GM12878 (cell line): ENCODE data around the gene CRMP1. TPM values are rescaled to one million over a fixed set of nuclear protein-coding genes. Genes with fewer than 3 reads are reported as not detected.

Experiments
- BRCA1 ChIP-seq: IDR thresholded peaks from 2 replicates; pipeline ENCODE4 v1.6.1; 2011; ENCODE audit warnings: low read depth, low read length, improper control_type of control experiment
- polyA plus RNA-seq, 11 experiments: library from polyadenylated mRNA; depleted of rRNA in 4 of 11; unstranded in 6 of 11; stranded (reverse) in 5 of 11; fragments of >200 nt; fragmentation: Nextera tagmentation in 4 of 11; fragmentation: Illumina TruSeq in 1 of 11; extraction: Ambion mirVana in 4 of 11; extraction: Trizol in 1 of 11; gene quantifications; 1 replicate in 1 of 11; 2 replicates in 10 of 11; pipeline versions ENCODE4 v1.2.1 to v1.2.3, GENCODE V29; 2011 to 2016; ENCODE audit warnings: inconsistent platforms in 2 of 11, missing spikeins in 2 of 11, low read depth in 1 of 11
- total RNA-seq, 4 experiments: library from RNA; depleted of rRNA in 3 of 4; stranded (reverse); fragments of >200 nt in 3 of 4; fragmentation: Illumina TruSeq in 1 of 4; extraction: Trizol in 1 of 4; gene quantifications; 2 replicates each; pipeline versions ENCODE4 v1.2.1 to v1.2.3, GENCODE V29; 2013 to 2021
- TF ChIP-seq, protein P1 (sequence below): fragments of 450-650 bp; formaldehyde crosslinking; IDR thresholded peaks from 2 replicates; pipeline ENCODE4 v1.4.0; 2020; ENCODE audit warnings: mild to moderate bottlenecking, moderate library complexity
- TF ChIP-seq, protein P2 (sequence below): fragments of 450-650 bp; IDR thresholded peaks from 2 replicates; pipeline ENCODE4 v1.6.1; 2017; ENCODE audit warnings: low read depth, mild to moderate bottlenecking, moderate library complexity
- TF ChIP-seq, protein P3 (sequence below): IDR thresholded peaks from 2 replicates; pipeline ENCODE4 v1.6.1; 2012; ENCODE audit warnings: improper control_type of control experiment, low read depth, low read length; ENCODE audit not compliant: insufficient replicate concordance

The CRMP1 gene
- total and polyA plus RNA-seq, 10 of the 15 experiments (the other 5 are each of a cell fraction or from before 2014, with no cell fraction given) = 0.03 to 1.4 (median 0.12) TPM; not detected in 2

DNA sequence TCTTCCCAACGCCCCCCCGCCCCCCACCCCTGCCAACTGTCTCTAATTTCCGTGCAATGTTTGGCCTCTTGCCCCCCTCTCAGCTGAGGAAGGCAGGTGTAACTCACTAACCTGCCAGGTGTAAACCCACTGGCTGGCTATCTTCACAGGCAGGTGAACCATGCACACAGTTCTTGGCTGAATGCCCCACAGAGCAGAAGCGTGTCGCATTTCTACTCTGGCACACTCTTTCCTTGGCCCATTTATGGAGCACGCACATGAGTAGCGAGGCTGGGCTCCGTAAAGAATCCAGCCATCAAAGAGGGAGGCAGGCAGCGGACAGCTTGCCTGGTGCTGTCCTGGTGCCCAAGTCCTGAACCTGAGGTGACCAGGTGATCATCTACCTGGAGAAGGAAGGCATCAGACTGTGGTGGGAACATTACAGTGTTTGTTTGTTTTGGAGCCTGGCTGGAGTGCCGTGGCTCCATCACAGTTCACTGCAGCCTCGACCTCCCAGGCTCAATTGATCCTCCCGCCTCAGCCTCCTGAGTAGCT, 39.2 kb upstream of the CRMP1 start (continued):
- TF ChIP-seq, protein P1, sequence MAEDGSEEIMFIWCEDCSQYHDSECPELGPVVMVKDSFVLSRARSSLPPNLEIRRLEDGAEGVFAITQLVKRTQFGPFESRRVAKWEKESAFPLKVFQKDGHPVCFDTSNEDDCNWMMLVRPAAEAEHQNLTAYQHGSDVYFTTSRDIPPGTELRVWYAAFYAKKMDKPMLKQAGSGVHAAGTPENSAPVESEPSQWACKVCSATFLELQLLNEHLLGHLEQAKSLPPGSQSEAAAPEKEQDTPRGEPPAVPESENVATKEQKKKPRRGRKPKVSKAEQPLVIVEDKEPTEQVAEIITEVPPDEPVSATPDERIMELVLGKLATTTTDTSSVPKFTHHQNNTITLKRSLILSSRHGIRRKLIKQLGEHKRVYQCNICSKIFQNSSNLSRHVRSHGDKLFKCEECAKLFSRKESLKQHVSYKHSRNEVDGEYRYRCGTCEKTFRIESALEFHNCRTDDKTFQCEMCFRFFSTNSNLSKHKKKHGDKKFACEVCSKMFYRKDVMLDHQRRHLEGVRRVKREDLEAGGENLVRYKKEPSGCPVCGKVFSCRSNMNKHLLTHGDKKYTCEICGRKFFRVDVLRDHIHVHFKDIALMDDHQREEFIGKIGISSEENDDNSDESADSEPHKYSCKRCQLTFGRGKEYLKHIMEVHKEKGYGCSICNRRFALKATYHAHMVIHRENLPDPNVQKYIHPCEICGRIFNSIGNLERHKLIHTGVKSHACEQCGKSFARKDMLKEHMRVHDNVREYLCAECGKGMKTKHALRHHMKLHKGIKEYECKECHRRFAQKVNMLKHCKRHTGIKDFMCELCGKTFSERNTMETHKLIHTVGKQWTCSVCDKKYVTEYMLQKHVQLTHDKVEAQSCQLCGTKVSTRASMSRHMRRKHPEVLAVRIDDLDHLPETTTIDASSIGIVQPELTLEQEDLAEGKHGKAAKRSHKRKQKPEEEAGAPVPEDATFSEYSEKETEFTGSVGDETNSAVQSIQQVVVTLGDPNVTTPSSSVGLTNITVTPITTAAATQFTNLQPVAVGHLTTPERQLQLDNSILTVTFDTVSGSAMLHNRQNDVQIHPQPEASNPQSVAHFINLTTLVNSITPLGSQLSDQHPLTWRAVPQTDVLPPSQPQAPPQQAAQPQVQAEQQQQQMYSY (CRISPR knock-in tag) = no peak
- TF ChIP-seq, protein P2, sequence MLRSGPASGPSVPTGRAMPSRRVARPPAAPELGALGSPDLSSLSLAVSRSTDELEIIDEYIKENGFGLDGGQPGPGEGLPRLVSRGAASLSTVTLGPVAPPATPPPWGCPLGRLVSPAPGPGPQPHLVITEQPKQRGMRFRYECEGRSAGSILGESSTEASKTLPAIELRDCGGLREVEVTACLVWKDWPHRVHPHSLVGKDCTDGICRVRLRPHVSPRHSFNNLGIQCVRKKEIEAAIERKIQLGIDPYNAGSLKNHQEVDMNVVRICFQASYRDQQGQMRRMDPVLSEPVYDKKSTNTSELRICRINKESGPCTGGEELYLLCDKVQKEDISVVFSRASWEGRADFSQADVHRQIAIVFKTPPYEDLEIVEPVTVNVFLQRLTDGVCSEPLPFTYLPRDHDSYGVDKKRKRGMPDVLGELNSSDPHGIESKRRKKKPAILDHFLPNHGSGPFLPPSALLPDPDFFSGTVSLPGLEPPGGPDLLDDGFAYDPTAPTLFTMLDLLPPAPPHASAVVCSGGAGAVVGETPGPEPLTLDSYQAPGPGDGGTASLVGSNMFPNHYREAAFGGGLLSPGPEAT = no peak
- TF ChIP-seq, protein P3, sequence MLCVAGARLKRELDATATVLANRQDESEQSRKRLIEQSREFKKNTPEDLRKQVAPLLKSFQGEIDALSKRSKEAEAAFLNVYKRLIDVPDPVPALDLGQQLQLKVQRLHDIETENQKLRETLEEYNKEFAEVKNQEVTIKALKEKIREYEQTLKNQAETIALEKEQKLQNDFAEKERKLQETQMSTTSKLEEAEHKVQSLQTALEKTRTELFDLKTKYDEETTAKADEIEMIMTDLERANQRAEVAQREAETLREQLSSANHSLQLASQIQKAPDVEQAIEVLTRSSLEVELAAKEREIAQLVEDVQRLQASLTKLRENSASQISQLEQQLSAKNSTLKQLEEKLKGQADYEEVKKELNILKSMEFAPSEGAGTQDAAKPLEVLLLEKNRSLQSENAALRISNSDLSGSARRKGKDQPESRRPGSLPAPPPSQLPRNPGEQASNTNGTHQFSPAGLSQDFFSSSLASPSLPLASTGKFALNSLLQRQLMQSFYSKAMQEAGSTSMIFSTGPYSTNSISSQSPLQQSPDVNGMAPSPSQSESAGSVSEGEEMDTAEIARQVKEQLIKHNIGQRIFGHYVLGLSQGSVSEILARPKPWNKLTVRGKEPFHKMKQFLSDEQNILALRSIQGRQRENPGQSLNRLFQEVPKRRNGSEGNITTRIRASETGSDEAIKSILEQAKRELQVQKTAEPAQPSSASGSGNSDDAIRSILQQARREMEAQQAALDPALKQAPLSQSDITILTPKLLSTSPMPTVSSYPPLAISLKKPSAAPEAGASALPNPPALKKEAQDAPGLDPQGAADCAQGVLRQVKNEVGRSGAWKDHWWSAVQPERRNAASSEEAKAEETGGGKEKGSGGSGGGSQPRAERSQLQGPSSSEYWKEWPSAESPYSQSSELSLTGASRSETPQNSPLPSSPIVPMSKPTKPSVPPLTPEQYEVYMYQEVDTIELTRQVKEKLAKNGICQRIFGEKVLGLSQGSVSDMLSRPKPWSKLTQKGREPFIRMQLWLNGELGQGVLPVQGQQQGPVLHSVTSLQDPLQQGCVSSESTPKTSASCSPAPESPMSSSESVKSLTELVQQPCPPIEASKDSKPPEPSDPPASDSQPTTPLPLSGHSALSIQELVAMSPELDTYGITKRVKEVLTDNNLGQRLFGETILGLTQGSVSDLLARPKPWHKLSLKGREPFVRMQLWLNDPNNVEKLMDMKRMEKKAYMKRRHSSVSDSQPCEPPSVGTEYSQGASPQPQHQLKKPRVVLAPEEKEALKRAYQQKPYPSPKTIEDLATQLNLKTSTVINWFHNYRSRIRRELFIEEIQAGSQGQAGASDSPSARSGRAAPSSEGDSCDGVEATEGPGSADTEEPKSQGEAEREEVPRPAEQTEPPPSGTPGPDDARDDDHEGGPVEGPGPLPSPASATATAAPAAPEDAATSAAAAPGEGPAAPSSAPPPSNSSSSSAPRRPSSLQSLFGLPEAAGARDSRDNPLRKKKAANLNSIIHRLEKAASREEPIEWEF = no peak
- TF ChIP-seq BRCA1 = no peak
- TF ChIP-seq, all 136 proteins: peak for 0
